ENCODE measurements around the gene H2AZ2.
A peak's percentile ranks its signal among the peaks of the same experiment; 100 is the strongest.

The H2AZ2 gene

DNA sequence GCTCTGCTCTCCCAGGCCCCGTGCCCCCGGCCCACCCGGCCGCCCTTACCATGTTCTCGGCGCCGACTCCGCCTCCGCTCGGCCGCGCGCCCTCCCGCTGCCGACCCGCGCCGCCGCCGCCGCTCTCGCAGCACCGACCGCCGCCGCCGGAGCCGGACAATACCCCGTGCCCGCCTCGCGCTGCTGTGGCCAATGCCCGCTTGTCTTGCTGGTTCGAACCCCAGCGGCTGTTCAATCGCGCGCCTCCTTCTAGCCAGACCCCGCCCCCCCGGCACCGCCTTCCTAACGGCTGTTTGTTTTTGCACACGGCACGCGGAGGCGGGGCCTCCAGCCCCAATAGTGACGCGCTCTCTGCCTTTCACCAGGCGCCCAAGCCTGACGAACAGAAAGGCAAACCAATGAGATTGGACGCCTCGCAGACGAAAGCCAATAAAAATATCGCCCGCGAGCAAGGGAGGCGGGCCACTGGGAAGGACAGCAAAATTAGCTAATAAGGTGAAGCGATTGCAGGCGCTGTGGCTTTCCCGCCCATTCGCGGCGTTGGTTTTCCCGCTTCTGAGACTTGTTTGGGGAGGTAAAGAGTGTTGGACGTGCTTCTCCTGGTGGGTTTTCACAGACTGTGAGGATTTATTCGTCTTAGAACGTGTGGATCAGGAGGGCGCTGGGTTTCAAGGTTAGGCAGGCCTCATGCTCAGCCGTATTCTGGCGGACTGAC lies at the start of gene H2AZ2:
Gene H2AZ2, minus strand, starts transcription at position 168 of the 715 bp plus-strand sequence. Its CDS starts 116 bp downstream, at position 52.
- no peaks in the 10 kb centered on the region for H3K27me3 ChIP-seq (ENCODE audit: control insufficient read depth in 1 of 2, insufficient read depth in 2 of 2, low read length in 2 of 2)
- H3K4me3 ChIP-seq (ENCODE audit: low read depth in 1 of 2, low read length in 2 of 2), result peak within 1 kb of the TSS; percentile 96 to 98
- H3K9me3 ChIP-seq (ENCODE audit: control insufficient read depth in 1 of 2, low read length in 2 of 2), result no peaks in the 10 kb centered on the region
- peaks cover 13 to 17% of the 10 kb centered on the region in 2 donors for H3K4me1 ChIP-seq (ENCODE audit: control insufficient read depth in 1 of 2, insufficient read depth in 2 of 2, low read length in 2 of 2)
- H3K27ac ChIP-seq (ENCODE audit: low read depth, low read length), result peak within 1 kb of the TSS; percentile 96
- peak within 1 kb of the TSS; percentile 94 to 99 for H3K9ac ChIP-seq (ENCODE audit: low read depth in 1 of 2, low read length in 2 of 2)
- no peaks in the 10 kb centered on the region for H3K36me3 ChIP-seq (ENCODE audit: control insufficient read depth in 1 of 2, insufficient read depth in 2 of 2, low read length in 2 of 2)

DNA sequence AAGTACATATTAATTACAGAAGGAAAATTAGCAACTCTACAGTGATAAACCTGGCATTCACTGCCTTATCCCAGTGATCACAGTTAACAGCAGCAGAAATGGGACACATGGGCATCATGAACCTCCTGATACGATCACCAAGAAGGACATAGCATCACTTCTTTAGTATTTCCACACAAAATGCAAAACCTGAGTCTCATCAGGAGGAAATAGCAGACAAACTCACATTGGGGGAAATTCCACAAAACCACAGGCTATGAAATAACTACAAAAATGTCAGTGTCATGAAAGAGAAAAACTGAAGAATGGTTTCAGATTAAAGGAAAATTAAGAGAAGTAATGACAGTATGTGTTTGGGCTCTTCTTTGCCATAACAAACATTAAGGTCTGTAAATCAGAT lies 49.4 kb upstream of the H2AZ2 start:
- Histone ChIP-seq H3K4me1 (ENCODE audit: control insufficient read depth in 1 of 2, insufficient read depth in 2 of 2, low read length in 2 of 2) (no peaks in the 10 kb centered on the region), H3K4me3 (ENCODE audit: low read depth in 1 of 2, low read length in 2 of 2) (no peak overlapping the region), H3K36me3 (ENCODE audit: control insufficient read depth in 1 of 2, insufficient read depth in 2 of 2, low read length in 2 of 2) (no peaks in the 10 kb centered on the region), H3K27ac (ENCODE audit: low read depth, low read length) (no peak overlapping the region), H3K9ac (ENCODE audit: low read depth in 1 of 2, low read length in 2 of 2) (no peak overlapping the region), H3K9me3 (ENCODE audit: control insufficient read depth in 1 of 2, low read length in 2 of 2) (no peaks in the 10 kb centered on the region), H3K27me3 (ENCODE audit: control insufficient read depth in 1 of 2, insufficient read depth in 2 of 2, low read length in 2 of 2) (no peaks in the 10 kb centered on the region)

GRCh38 chr7:44894888-44895580 lies 47.1 kb upstream of the H2AZ2 start:
- Histone ChIP-seq H3K27ac (ENCODE audit: low read depth, low read length) (no peak overlapping the region), H3K27me3 (ENCODE audit: control insufficient read depth in 1 of 2, insufficient read depth in 2 of 2, low read length in 2 of 2) (no peaks in the 10 kb centered on the region), H3K9me3 (ENCODE audit: control insufficient read depth in 1 of 2, low read length in 2 of 2) (no peaks in the 10 kb centered on the region), H3K4me1 (ENCODE audit: control insufficient read depth in 1 of 2, insufficient read depth in 2 of 2, low read length in 2 of 2) (no peaks in the 10 kb centered on the region), H3K9ac (ENCODE audit: low read depth in 1 of 2, low read length in 2 of 2) (no peak overlapping the region), H3K4me3 (ENCODE audit: low read depth in 1 of 2, low read length in 2 of 2) (no peak overlapping the region), H3K36me3 (ENCODE audit: control insufficient read depth in 1 of 2, insufficient read depth in 2 of 2, low read length in 2 of 2) (no peaks in the 10 kb centered on the region)

DNA sequence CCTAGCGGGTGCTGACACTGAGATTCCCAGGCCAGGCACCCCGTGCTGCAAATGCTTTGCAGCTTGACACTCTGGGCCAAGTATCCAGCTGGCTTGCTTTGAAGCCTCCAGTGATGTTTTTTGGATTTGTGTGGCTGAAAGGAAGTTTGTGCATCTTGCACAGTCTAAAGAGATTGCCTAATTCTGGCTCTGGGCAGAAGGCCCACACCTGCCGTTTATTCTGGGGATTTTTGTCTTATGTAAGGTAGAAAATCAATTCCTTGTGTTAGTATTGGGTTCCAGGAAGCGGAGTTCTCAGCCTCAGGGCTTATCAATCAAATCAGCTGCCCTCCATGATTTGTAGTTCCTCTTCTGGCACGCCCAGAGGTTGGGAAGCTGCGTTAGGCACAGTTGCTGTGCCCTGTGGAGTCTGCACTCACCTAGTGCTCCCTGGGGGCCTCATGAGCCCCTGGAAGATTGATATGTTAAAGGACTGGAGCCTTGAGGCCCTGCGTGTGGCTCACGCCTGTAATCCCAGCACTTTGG lies 45.9 kb upstream of the H2AZ2 start:
- H3K4me3 ChIP-seq (ENCODE audit: low read depth in 1 of 2, low read length in 2 of 2), result no peak overlapping the region
- H3K4me1 ChIP-seq (ENCODE audit: control insufficient read depth in 1 of 2, insufficient read depth in 2 of 2, low read length in 2 of 2), result no peaks in the 10 kb centered on the region
- H3K9me3 ChIP-seq (ENCODE audit: control insufficient read depth in 1 of 2, low read length in 2 of 2), result no peaks in the 10 kb centered on the region
- no peaks in the 10 kb centered on the region for H3K36me3 ChIP-seq (ENCODE audit: control insufficient read depth in 1 of 2, insufficient read depth in 2 of 2, low read length in 2 of 2)
- no peak overlapping the region for H3K9ac ChIP-seq (ENCODE audit: low read depth in 1 of 2, low read length in 2 of 2)
- no peaks in the 10 kb centered on the region for H3K27me3 ChIP-seq (ENCODE audit: control insufficient read depth in 1 of 2, insufficient read depth in 2 of 2, low read length in 2 of 2)
- no peak overlapping the region for H3K27ac ChIP-seq (ENCODE audit: low read depth, low read length)

DNA sequence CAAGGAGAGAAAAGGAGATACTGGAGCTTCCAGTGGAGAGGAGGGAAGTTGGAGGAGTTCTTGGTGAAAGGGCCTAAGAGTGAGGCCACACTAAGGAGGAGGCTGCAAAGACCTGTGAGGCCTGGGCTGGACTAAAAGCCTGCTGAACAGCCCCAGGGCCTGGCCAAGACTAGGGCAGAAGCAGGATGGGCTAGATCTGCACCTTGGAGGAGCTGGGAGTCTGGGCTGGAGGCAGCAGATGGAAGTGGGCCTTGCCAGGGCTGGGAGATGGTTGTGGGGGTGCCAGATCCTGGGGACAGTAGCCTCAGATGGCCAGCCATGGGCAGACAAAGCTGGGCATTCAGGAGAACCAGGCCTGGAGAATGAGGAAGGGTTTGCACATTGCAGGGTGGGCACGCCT lies 43.9 kb upstream of the H2AZ2 start:
- Histone ChIP-seq H3K36me3 (ENCODE audit: control insufficient read depth in 1 of 2, insufficient read depth in 2 of 2, low read length in 2 of 2) (no peaks in the 10 kb centered on the region), H3K9me3 (ENCODE audit: control insufficient read depth in 1 of 2, low read length in 2 of 2) (no peaks in the 10 kb centered on the region), H3K27me3 (ENCODE audit: control insufficient read depth in 1 of 2, insufficient read depth in 2 of 2, low read length in 2 of 2) (no peaks in the 10 kb centered on the region), H3K9ac (ENCODE audit: low read depth in 1 of 2, low read length in 2 of 2) (no peak overlapping the region), H3K4me3 (ENCODE audit: low read depth in 1 of 2, low read length in 2 of 2) (no peak overlapping the region), H3K27ac (ENCODE audit: low read depth, low read length) (no peak overlapping the region), H3K4me1 (ENCODE audit: control insufficient read depth in 1 of 2, insufficient read depth in 2 of 2, low read length in 2 of 2) (no peaks in the 10 kb centered on the region)

- Histone ChIP-seq H3K27me3 (ENCODE audit: control insufficient read depth in 1 of 2, insufficient read depth in 2 of 2, low read length in 2 of 2) (no peaks in the 10 kb centered on the region), H3K9me3 (ENCODE audit: control insufficient read depth in 1 of 2, low read length in 2 of 2) (no peaks in the 10 kb centered on the region), H3K4me3 (ENCODE audit: low read depth in 1 of 2, low read length in 2 of 2) (no peak overlapping the region), H3K27ac (ENCODE audit: low read depth, low read length) (no peak overlapping the region), H3K4me1 (ENCODE audit: control insufficient read depth in 1 of 2, insufficient read depth in 2 of 2, low read length in 2 of 2) (peaks cover under 1 to 1% of the 10 kb centered on the region in 2 donors), H3K9ac (ENCODE audit: low read depth in 1 of 2, low read length in 2 of 2) (no peak overlapping the region), H3K36me3 (ENCODE audit: control insufficient read depth in 1 of 2, insufficient read depth in 2 of 2, low read length in 2 of 2) (no peaks in the 10 kb centered on the region)
Measured at GRCh38 chr7:44891372-44891771, 43.5 kb upstream of the H2AZ2 start.

- peaks cover 9 to 12% of the 10 kb centered on the region in 2 donors for H3K4me1 ChIP-seq (ENCODE audit: control insufficient read depth in 1 of 2, insufficient read depth in 2 of 2, low read length in 2 of 2)
- H3K36me3 ChIP-seq (ENCODE audit: control insufficient read depth in 1 of 2, insufficient read depth in 2 of 2, low read length in 2 of 2), result no peaks in the 10 kb centered on the region
- no peak overlapping the region for H3K9ac ChIP-seq (ENCODE audit: low read depth in 1 of 2, low read length in 2 of 2)
- no peak overlapping the region for H3K27ac ChIP-seq (ENCODE audit: low read depth, low read length)
- no peaks in the 10 kb centered on the region for H3K9me3 ChIP-seq (ENCODE audit: control insufficient read depth in 1 of 2, low read length in 2 of 2)
- H3K27me3 ChIP-seq (ENCODE audit: control insufficient read depth in 1 of 2, insufficient read depth in 2 of 2, low read length in 2 of 2), result no peaks in the 10 kb centered on the region
- H3K4me3 ChIP-seq (ENCODE audit: low read depth in 1 of 2, low read length in 2 of 2), result no peak overlapping the region
Measured at GRCh38 chr7:44889086-44889781, 41.3 kb upstream of the H2AZ2 start.

DNA sequence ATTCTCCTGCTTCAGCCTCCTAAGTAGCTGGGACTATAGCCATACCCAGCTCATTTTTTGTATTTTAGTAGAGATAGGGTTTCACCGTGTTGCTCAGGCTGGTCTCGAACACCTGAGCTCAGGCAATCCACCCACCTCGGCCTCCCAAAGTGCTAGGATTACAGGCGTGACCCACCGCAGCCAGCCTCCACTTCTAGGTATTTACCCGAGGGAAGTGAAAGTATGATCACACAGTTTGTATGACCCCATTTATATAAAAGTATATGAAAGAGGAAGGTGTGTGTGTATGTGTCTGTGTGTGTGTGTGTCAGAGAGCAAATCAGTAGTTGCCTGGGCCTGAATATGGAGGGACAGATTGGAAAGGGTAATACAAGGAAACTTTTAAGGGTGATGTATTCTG lies 39.4 kb upstream of the H2AZ2 start:
- Histone ChIP-seq H3K9me3 (ENCODE audit: control insufficient read depth in 1 of 2, low read length in 2 of 2) (no peaks in the 10 kb centered on the region), H3K27ac (ENCODE audit: low read depth, low read length) (no peak overlapping the region), H3K4me3 (ENCODE audit: low read depth in 1 of 2, low read length in 2 of 2) (no peak overlapping the region), H3K9ac (ENCODE audit: low read depth in 1 of 2, low read length in 2 of 2) (no peak overlapping the region), H3K27me3 (ENCODE audit: control insufficient read depth in 1 of 2, insufficient read depth in 2 of 2, low read length in 2 of 2) (no peaks in the 10 kb centered on the region), H3K4me1 (ENCODE audit: control insufficient read depth in 1 of 2, insufficient read depth in 2 of 2, low read length in 2 of 2) (peaks cover 25 to 28% of the 10 kb centered on the region in 2 donors), H3K36me3 (ENCODE audit: control insufficient read depth in 1 of 2, insufficient read depth in 2 of 2, low read length in 2 of 2) (no peaks in the 10 kb centered on the region)

- no peaks in the 10 kb centered on the region for H3K27me3 ChIP-seq (ENCODE audit: control insufficient read depth in 1 of 2, insufficient read depth in 2 of 2, low read length in 2 of 2)
- peak within 1 kb of the TSS; percentile 99 for H3K27ac ChIP-seq (ENCODE audit: low read depth, low read length)
- H3K4me3 ChIP-seq (ENCODE audit: low read depth in 1 of 2, low read length in 2 of 2), result peak within 1 kb of the TSS; percentile 89 to 96
- H3K9me3 ChIP-seq (ENCODE audit: control insufficient read depth in 1 of 2, low read length in 2 of 2), result no peaks in the 10 kb centered on the region
- peaks cover 39 to 44% of the 10 kb centered on the region in 2 donors for H3K4me1 ChIP-seq (ENCODE audit: control insufficient read depth in 1 of 2, insufficient read depth in 2 of 2, low read length in 2 of 2)
- H3K36me3 ChIP-seq (ENCODE audit: control insufficient read depth in 1 of 2, insufficient read depth in 2 of 2, low read length in 2 of 2), result no peaks in the 10 kb centered on the region
- peak within 1 kb of the TSS; percentile 96 to 99 for H3K9ac ChIP-seq (ENCODE audit: low read depth in 1 of 2, low read length in 2 of 2)
Measured at GRCh38 chr7:44885394-44886317, 37.8 kb upstream of the H2AZ2 start, which contains the start of gene PURB. Gene PURB, minus strand, starts transcription at chr7:44885530. Its CDS starts 182 bp downstream, at chr7:44885348.

Data from duodenal mucosa (tissue), 2 donors.